ENCODE results near the gene ABCF1. TPM values are rescaled to one million over a fixed set of nuclear protein-coding genes. Genes with fewer than 3 reads are reported as not detected.

Gene ABCF1
- total and polyA plus RNA-seq, 9 of the 15 experiments (the other 6 are each of a cell fraction or from before 2014, with no cell fraction given), result 41.6 to 193 (median 102) TPM

DNA sequence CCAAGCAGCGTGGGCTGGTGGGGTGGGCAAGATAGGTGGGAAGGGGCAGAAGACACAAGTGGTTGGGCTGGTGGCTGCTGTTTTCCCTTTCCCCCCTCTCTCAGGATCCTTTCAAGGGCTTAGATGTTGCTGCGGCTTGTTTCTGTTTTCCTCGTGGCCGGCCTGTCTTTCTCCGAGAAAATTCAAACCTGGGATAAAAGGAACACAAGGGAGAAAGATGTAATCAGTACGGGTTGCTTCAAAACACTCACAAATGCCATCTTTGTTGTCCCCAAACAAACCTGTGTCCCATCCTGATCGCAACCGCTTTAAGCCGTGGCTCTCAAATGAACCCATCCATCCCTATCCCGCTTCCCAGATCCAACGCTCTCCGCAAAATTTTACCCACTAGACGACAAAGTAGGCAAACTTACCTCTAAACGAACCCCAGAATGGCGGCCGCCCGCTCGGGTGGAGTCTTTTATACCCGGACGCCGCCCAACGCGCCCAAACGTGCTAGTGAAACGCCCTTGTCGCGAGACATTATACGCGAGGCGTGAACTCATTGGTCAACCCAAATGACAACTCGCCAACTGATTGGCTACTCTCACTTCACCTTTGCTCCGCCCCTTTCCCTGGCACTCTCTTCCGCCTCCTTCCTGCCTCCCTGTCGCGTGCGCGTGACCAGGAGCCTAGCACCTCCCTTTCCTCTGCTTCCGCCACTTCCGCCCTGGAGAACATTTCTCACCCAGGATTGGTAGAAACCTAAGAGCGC, 45.7 kb downstream of the ABCF1 start, which contains the start of gene PPP1R10 (continued):
- no peak for TF ChIP-seq DACH1 (IDR thresholded peaks at IDR 0.05; ENCODE audit: partially characterized antibody)
- no peak for TF ChIP-seq SETDB1 (IDR thresholded peaks at IDR 0.05; ENCODE audit: low read length)
- peak; percentile 4 for TF ChIP-seq KLF16 (IDR thresholded peaks at IDR 0.05)
- TF ChIP-seq SIRT6 (IDR thresholded peaks at IDR 0.05; ENCODE audit: low read depth, low read length), result peak; percentile 83
- TF ChIP-seq OTX1 (CRISPR knock-in tag; IDR thresholded peaks at IDR 0.05), result peak; percentile 99
- peak; percentile 92 for TF ChIP-seq RBM22 (IDR thresholded peaks at IDR 0.05; ENCODE audit: low read depth, low read length, poor library complexity, severe bottlenecking)
- peak; percentile 91 for TF ChIP-seq ELF4 (CRISPR knock-in tag; IDR thresholded peaks at IDR 0.05)
- no peak for TF ChIP-seq CREBBP (IDR thresholded peaks at IDR 0.05; ENCODE audit: low read depth, low read length)
- no peak for TF ChIP-seq SRSF3 (IDR thresholded peaks at IDR 0.05; ENCODE audit: insufficient read depth, low read length)
- TF ChIP-seq ZNF561 (CRISPR knock-in tag; conservative IDR thresholded peaks at IDR 0.05), result 0 out of 2 replicates have a peak, but pooled peaks have one; percentile 43
- TF ChIP-seq NFIX (CRISPR knock-in tag; IDR thresholded peaks at IDR 0.05; ENCODE audit: low read depth), result no peak
- TF ChIP-seq, protein P1, sequence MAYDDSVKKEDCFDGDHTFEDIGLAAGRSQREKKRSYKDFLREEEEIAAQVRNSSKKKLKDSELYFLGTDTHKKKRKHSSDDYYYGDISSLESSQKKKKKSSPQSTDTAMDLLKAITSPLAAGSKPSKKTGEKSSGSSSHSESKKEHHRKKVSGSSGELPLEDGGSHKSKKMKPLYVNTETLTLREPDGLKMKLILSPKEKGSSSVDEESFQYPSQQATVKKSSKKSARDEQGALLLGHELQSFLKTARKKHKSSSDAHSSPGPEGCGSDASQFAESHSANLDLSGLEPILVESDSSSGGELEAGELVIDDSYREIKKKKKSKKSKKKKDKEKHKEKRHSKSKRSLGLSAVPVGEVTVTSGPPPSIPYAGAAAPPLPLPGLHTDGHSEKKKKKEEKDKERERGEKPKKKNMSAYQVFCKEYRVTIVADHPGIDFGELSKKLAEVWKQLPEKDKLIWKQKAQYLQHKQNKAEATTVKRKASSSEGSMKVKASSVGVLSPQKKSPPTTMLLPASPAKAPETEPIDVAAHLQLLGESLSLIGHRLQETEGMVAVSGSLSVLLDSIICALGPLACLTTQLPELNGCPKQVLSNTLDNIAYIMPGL (CRISPR knock-in tag; IDR thresholded peaks at IDR 0.05), result no peak; the same call in 1 of the 2 replicates
- peak; percentile 69 for TF ChIP-seq HDAC2 (IDR thresholded peaks at IDR 0.05)
- TF ChIP-seq ZNF583 (CRISPR knock-in tag; IDR thresholded peaks at IDR 0.05), result 0 out of 2 replicates have a peak, but pooled peaks have one; percentile 10
- peak; percentile 52; the same call in 1 of the 2 replicates for TF ChIP-seq ARID1B (IDR thresholded peaks at IDR 0.05)
- TF ChIP-seq, protein P2, sequence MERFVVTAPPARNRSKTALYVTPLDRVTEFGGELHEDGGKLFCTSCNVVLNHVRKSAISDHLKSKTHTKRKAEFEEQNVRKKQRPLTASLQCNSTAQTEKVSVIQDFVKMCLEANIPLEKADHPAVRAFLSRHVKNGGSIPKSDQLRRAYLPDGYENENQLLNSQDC (CRISPR knock-in tag; IDR thresholded peaks at IDR 0.05), result peak; percentile 97
- TF ChIP-seq GTF2E2 (tag; IDR thresholded peaks at IDR 0.05), result peak; percentile 100
- TF ChIP-seq NR4A1 (CRISPR knock-in tag; IDR thresholded peaks at IDR 0.05), result peak; percentile 34; the same call in 1 of the 2 replicates
- peak; percentile 78 for TF ChIP-seq NR4A1 (tag; IDR thresholded peaks at IDR 0.05)
- TF ChIP-seq TCF7L2 (IDR thresholded peaks at IDR 0.05; ENCODE audit: low read depth, low read length), result peak; percentile 19; the same call in 1 of the 2 replicates
- TF ChIP-seq HDAC1 (IDR thresholded peaks at IDR 0.05), result peak; percentile 40 to 79; a peak in 3 of 4 replicates
- no peak for TF ChIP-seq RFX5 (IDR thresholded peaks at IDR 0.05; ENCODE audit: low read depth, low read length)
- peak; percentile 93 for TF ChIP-seq TGIF2 (CRISPR knock-in tag; IDR thresholded peaks at IDR 0.05)
- TF ChIP-seq SP2 (IDR thresholded peaks at IDR 0.05; ENCODE audit: extremely low read depth, low read depth, low read length, poor library complexity, severe bottlenecking), result peak; percentile 40
- no peak for TF ChIP-seq MCM7 (IDR thresholded peaks at IDR 0.05)
- peak; percentile 95 for TF ChIP-seq ZNF253 (CRISPR knock-in tag; conservative IDR thresholded peaks at IDR 0.05)
- TF ChIP-seq U2AF1 (optimal IDR thresholded peaks at IDR 0.05; ENCODE audit: low read depth, low read length), result no peak
- TF ChIP-seq POLR2G (IDR thresholded peaks at IDR 0.05; ENCODE audit: low read depth, low read length), result peak; percentile 99
- TF ChIP-seq ZKSCAN1 (IDR thresholded peaks at IDR 0.05; ENCODE audit: low read depth, low read length), result 0 out of 2 replicates have a peak, but pooled peaks have one; percentile 7
- TF ChIP-seq CREM (IDR thresholded peaks at IDR 0.05; ENCODE audit: low read depth), result peak; percentile 98

All from K562 (cell line).